Endothelial cell of umbilical vein (primary cell): Measurements from ENCODE around the gene ZNF813. TPM values are rescaled to one million over a fixed set of nuclear protein-coding genes. Genes with fewer than 3 reads are reported as not detected.
"Not testable (repeated sequence)": the region's sequence is repeated elsewhere in the genome, so short reads cannot be mapped to it uniquely, and the experiment has no call there.

Experiments
- Bru-seq: library from RNA; stranded (reverse); fragments of 400-500 nt; gene quantifications from one replicate; lab custom pipeline; 2021; lab: Mats Ljungman, UMichigan
- BruChase-seq, 2 experiments: library from RNA; stranded (reverse); fragments of 400-500 nt; gene quantifications; one replicate each; lab custom pipeline; 2021; lab: Mats Ljungman, UMichigan
- BruUV-seq: library from RNA; stranded (reverse); fragments of 400-500 nt; replicated peaks from 2 replicates; lab custom pipeline; 2021; lab: Mats Ljungman, UMichigan
- CTCF ChIA-PET: fragments of 300-600, 350-600 bp; sonication (Branson Sonifier 250); formaldehyde crosslinking; loops from one replicate; lab custom pipeline; 2021; ENCODE audit warnings: antibody characterized with exemption, inconsistent platforms; lab: Charles Lee
- POLR2A ChIA-PET: fragments of 300-600, 350-600 bp; sonication (Branson Sonifier 250); formaldehyde crosslinking; loops from one replicate; lab custom pipeline; 2021; ENCODE audit warnings: antibody characterized with exemption, inconsistent platforms; lab: Charles Lee
- DNase-seq: peaks from one replicate; pipeline ENCODE4 v3.0.0-alpha.2; 2011; ENCODE audit warnings: low read depth, low spot score
- FAIRE-seq: peaks from 2 replicates; lab custom pipeline; 2011; peaks lifted over from hg19 to GRCh38; lab: Jason Lieb, UNC
- H2AFZ ChIP-seq: 2 replicates; pipeline ENCODE4 v1.6.0; 2012; ENCODE audit warnings: low read depth, low read length, control low read depth, inconsistent platforms
- H3K27ac ChIP-seq: 2 replicates; pipeline ENCODE4 v1.5.1; 2011; ENCODE audit warnings: low read depth, mild to moderate bottlenecking, control low read depth, low read length, moderate library complexity; ENCODE audit not compliant: insufficient read depth
- H3K27me3 ChIP-seq, 2 experiments: 2 replicates each; pipeline versions ENCODE4 v1.6.0 to v1.6.1; 2011; ENCODE audit warnings: low read length in 2 of 2, mixed read lengths in 1 of 2; ENCODE audit not compliant: control insufficient read depth in 2 of 2, insufficient read depth in 2 of 2
- H3K36me3 ChIP-seq, 2 experiments: 2 replicates in 1 of 2; 3 replicates in 1 of 2; pipeline ENCODE4 v1.5.1; 2011; ENCODE audit warnings: low read length in 2 of 2, mild to moderate bottlenecking in 1 of 2, moderate library complexity in 1 of 2; ENCODE audit not compliant: control insufficient read depth in 2 of 2, insufficient read depth in 2 of 2; ENCODE audit errors: extremely low read depth in 1 of 2
- H3K4me1 ChIP-seq: 3 replicates; pipeline ENCODE4 v1.5.1; 2011; ENCODE audit warnings: mild to moderate bottlenecking, low read length; ENCODE audit not compliant: control insufficient read depth, insufficient read depth; ENCODE audit errors: extremely low read depth
- H3K4me2 ChIP-seq: 2 replicates; pipeline ENCODE4 v1.6.1; 2011; ENCODE audit warnings: low read length, control low read depth, mixed read lengths; ENCODE audit not compliant: insufficient read depth
- H3K4me3 ChIP-seq, 3 experiments: fragments of 200-600 bp in 1 of 3; sonication (generic), shearing (Covaris generic) in 1 of 3; replicated peaks in 1 of 3; 2 replicates each; pipeline ENCODE4 v1.5.1; 2011 to 2016; ENCODE audit warnings: control low read depth in 3 of 3, low read length in 3 of 3, mild to moderate bottlenecking in 2 of 3, inconsistent platforms in 1 of 3, low read depth in 1 of 3, moderate library complexity in 1 of 3; ENCODE audit not compliant: insufficient read depth in 1 of 3
- H3K79me2 ChIP-seq: 2 replicates; pipeline ENCODE4 v1.6.0; 2012; ENCODE audit warnings: low read length, inconsistent platforms; ENCODE audit not compliant: control insufficient read depth, insufficient read depth
- H3K9ac ChIP-seq: replicated peaks from 2 replicates; pipeline ENCODE3; 2011; ENCODE audit warnings: low read length, control low read depth; ENCODE audit not compliant: insufficient read depth; ENCODE audit errors: extremely low read depth
- H3K9me1 ChIP-seq: replicated peaks from 3 replicates; pipeline ENCODE4 v1.6.0; 2011; ENCODE audit warnings: mild to moderate bottlenecking, low read length; ENCODE audit not compliant: control insufficient read depth, insufficient read depth; ENCODE audit errors: extremely low read depth
- H3K9me3 ChIP-seq: replicated peaks from 2 replicates; pipeline ENCODE4 v1.5.1; 2012; ENCODE audit warnings: low read length, inconsistent platforms; ENCODE audit not compliant: control insufficient read depth, insufficient read depth
- H4K20me1 ChIP-seq: replicated peaks from 2 replicates; pipeline ENCODE3; 2011; ENCODE audit warnings: mild to moderate bottlenecking, low read length; ENCODE audit not compliant: control insufficient read depth, insufficient read depth; ENCODE audit errors: extremely low read depth
- GATA2 ChIP-seq: IDR thresholded peaks from 2 replicates; pipeline ENCODE4 v1.7.0; 2011; ENCODE audit warnings: low read depth, mild to moderate bottlenecking, moderate library complexity, mixed read lengths, low read length; ENCODE audit not compliant: insufficient read length, insufficient read depth
- POLR2A ChIP-seq: IDR thresholded peaks from 2 replicates; pipeline ENCODE4 v1.6.1; 2012; ENCODE audit warnings: low read depth, mild to moderate bottlenecking, control low read depth, low read length
- POLR2AphosphoS5 ChIP-seq: IDR thresholded peaks from 2 replicates; pipeline ENCODE4 v1.6.1; 2012; ENCODE audit warnings: low read depth, mild to moderate bottlenecking, control low read depth, low read length, moderate library complexity; ENCODE audit not compliant: insufficient read depth
- dilution Hi-C: fragments of 300-500 bp; cut with MboI; formaldehyde crosslinking; loops from one replicate; pipeline ENCODE4 v1.15.0; 2019; ENCODE audit warnings: low sequenced_read_pairs; ENCODE audit not compliant: extremely low pct_ligation_motif_present
- intact Hi-C: fragments of 100-400 bp; cut with micrococcal nuclease; formaldehyde crosslinking; loops from one replicate; pipeline ENCODE4 v1.10.0; 2022
- long read RNA-seq: library from polyadenylated mRNA; stranded (forward); transcript quantifications from one replicate; pipeline ENCODE4 v2.0.0, GENCODE V29; 2021
- polyA minus RNA-seq, 3 experiments: library from RNA; depleted of rRNA, polyadenylated mRNA; stranded (reverse); fragments of >200 nt; gene quantifications; 1 replicate in 1 of 3; 2 replicates in 2 of 3; pipeline ENCODE4 v1.2.3, GENCODE V29; 2011
- polyA plus RNA-seq, 4 experiments: library from polyadenylated mRNA; depleted of rRNA in 3 of 4; stranded (reverse) in 3 of 4; unstranded in 1 of 4; fragments of >200 nt; gene quantifications; 2 replicates each; pipeline versions ENCODE4 v1.2.1 to v1.2.3, GENCODE V29; 2011 to 2012; ENCODE audit warnings: missing spikeins in 1 of 4
- total RNA-seq: library from RNA; stranded (reverse); gene quantifications from 2 replicates; pipeline ENCODE4 v1.2.3, GENCODE V29; 2021

Gene ZNF813
- total RNA-seq (2.3 TPM in 2 replicates), polyA plus RNA-seq (0.37 and 0.47 TPM in 2 replicates), polyA minus RNA-seq (2.8 TPM in 2 replicates), Bru-seq, nascent RNA (percentile 59 among the genes with signal in this experiment), BruChase-seq, experiment 1, labeled RNA remaining after a 6-hour chase (percentile 47 among the genes with signal in this experiment), BruChase-seq, experiment 2, labeled RNA remaining after a 2-hour chase (percentile 50 among the genes with signal in this experiment)
- 0.68 and 0.85 TPM in 2 replicates for polyA plus RNA-seq (2011; cell fraction: cytosol; rRNA removed)
- polyA plus RNA-seq (2011; cell fraction: nucleus; rRNA removed): 0.78 and 1.0 TPM in 2 replicates
- polyA plus RNA-seq (2012): 1.4 and 2.4 TPM in 2 replicates
- 1.0 TPM for polyA minus RNA-seq (2011; cell fraction: cytosol; rRNA and poly(A)+ RNA removed)
- polyA minus RNA-seq (2011; cell fraction: nucleus; rRNA and poly(A)+ RNA removed): 2.5 and 2.6 TPM in 2 replicates
- long read RNA-seq, partial matches to known transcripts: 0 of 1 reads
- long read RNA-seq, other reads (novel, unspliced or antisense): 1 of 1 reads

DNA sequence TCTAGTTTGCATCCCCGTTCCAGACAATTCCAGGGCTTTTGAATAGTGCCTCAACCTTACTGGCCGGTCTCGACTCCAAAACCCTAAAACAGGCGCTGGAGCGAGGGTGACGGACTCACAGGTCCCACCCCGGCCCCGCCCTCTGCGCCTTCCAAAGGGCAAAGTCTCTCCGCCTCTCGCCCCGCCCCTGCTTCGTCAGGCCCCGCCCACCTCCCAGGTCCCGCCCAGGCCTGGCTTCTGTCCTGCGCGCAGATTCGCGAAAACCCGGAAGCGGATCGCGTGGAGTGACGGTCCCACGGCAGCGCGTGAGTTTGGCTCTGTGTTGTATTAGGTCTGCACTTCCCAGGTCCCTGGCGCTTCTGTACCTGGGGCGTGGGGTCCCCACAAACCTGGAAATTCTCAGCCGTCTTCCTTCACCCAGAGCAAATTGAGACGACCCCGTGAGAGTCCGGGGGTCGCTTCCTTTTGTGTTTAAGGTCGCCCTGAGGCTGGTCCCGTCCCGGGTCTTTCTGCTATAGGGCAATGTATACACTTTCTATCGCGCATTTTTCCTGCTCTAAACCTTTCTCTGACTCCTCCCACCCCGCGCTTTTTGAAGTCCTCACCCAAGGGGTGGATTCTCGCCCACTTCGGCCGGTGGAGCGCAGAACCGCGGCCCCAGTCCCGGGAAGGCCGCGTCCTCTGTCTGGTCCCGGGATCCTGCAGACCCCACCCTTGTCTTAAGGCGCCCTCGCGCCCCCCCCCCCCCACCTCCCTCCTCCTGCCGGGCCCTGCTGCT, at the start of gene ZNF813:
TSS of gene ZNF813 (plus strand) at position 249 of the 778 bp plus-strand sequence. CDS start 16,090 bp downstream, outside the sequence.
- BruUV-seq: no TSS peak
- peak; percentile 71 for TF ChIP-seq POLR2A
- TF ChIP-seq POLR2AphosphoS5: peak; percentile 65
- no peak for TF ChIP-seq GATA2
- H3K79me2 ChIP-seq: no peaks in the 10 kb centered on the region
- dilution Hi-C loops: no loop called here
- H2AFZ ChIP-seq: peak within 1 kb of the TSS; percentile 99
- no peaks in the 10 kb centered on the region for H3K27me3 ChIP-seq
- intact Hi-C loops: loop anchor here (1.0 to 5.0 kb wide), 4 partner anchors 35 to 270 kb away; partner anchors contain the start of genes ZNF761 and ZNF765
- DNase-seq (peak; percentile 89), FAIRE-seq (peak; percentile 97)
- no peaks in the 10 kb centered on the region for H3K9me3 ChIP-seq
- peak within 1 kb of the TSS; percentile 69 for H3K27ac ChIP-seq
- peak within 1 kb of the TSS; percentile 81 for H3K4me2 ChIP-seq
- H3K4me1 ChIP-seq: peaks cover 4% of the 10 kb centered on the region
- peak within 1 kb of the TSS; percentile 68 to 86 (median 81) for H3K4me3 ChIP-seq
- no peaks in the 10 kb centered on the region for H3K9me1 ChIP-seq
- H3K9ac ChIP-seq: peak within 1 kb of the TSS; percentile 87
- ChIA-PET POLR2A (no interaction called here), CTCF (no interaction called here)
- no peaks in the 10 kb centered on the region for H3K36me3 ChIP-seq
- no peaks in the 10 kb centered on the region for H4K20me1 ChIP-seq

DNA sequence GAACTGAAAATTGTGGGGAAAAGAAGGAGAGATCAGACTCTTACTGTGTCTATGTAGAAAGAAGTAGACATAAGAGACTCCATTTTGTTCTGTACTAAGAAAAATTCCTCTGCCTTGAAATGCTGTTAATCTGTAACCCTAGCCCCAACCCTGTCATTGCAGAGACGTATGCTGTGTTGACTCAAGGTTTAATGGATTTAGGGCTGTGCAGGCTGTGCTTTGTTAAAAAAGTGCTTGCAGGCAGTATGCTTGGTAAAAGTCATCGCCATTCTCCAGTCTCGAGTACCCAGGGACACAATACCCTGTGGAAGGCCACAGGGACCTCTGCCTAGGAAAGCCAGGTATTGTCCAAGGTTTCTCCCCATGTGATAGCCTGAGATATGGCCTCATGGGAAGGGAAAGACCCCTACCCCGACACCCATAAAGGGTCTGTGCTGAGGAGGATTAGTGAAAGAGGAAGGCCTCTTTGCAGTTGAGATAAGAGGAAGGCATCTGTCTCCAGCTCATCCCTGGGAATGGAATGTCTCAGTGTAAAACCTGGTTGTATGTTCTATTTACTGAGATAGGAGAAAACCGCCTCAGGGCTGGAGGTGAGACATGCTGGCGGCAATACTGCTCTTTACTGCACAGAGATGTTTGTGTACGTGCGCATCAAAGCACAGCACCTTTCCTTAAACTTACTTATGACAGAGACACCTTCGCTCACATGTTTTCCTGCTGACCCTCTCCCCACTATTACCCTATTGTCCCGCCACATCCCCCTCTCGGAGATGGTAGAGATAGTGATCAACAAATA, 46.8 kb upstream of the ZNF813 start:
- POLR2A ChIA-PET, H3K4me1 ChIP-seq, H3K9me3 ChIP-seq, BruUV-seq, FAIRE-seq, H3K4me2 ChIP-seq, dilution Hi-C loops, CTCF ChIA-PET, H3K4me3 ChIP-seq, H3K9me1 ChIP-seq, intact Hi-C loops, H3K27ac ChIP-seq, DNase-seq, H3K36me3 ChIP-seq, H3K79me2 ChIP-seq, H4K20me1 ChIP-seq, H3K9ac ChIP-seq, H2AFZ ChIP-seq, H3K27me3 ChIP-seq: not testable (repeated sequence)
